Right renal pelvis (tissue), 4 donors: ENCODE results near the gene KCNJ1. TPM values are rescaled to one million over a fixed set of nuclear protein-coding genes. Genes with fewer than 3 reads are reported as not detected.

Experiments used
- DNase-seq, 4 donors: peaks; one replicate each; pipeline ENCODE4 v3.0.0-alpha.2; 2013; ENCODE audit warnings: low read depth in 4 of 4, low spot score in 3 of 4, missing footprints in 1 of 4
- polyA plus RNA-seq, 4 donors: library from polyadenylated mRNA; unstranded; fragments of 120-200 nt; gene quantifications; one replicate each; pipeline ENCODE4 v1.2.1, GENCODE V29; 2013; ENCODE audit not compliant: insufficient read length in 4 of 4

Gene KCNJ1
- polyA plus RNA-seq, 4 donors, result 87.4 to 119 (median 110) TPM

DNA sequence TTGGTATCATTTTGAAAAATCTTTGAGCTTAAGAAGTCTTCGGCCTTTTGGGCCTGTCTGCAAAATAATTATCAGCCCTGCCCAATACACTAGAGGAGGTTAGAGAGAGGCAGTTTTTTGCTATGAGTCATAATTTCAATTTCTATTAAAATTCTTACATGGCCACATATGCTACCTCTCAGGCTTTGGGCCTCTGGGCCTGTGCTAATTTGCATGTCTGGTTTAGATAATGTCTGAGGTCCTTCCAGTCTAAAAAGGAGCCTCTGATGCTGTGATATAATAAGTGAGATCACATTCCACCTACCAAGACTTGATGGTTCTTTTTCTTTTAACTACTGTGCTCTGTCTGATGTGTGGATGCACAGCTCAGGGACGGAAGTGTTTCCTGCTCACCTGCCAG is 70.8 kb downstream of the KCNJ1 start:
- no peak for DNase-seq

- DNase-seq, result peak in 3 of 4 donors; percentile 38 to 65 (median 53)
Measured at GRCh38 chr11:128790196-128790595, 76.9 kb downstream of the KCNJ1 start.

- no peak for DNase-seq
Measured at GRCh38 chr11:128789497-128790150, 77.5 kb downstream of the KCNJ1 start.

Other genes starting within 250 kb of the KCNJ1 start
- gene FLI1, start 173.2 kb downstream of the KCNJ1 start, polyA plus RNA-seq, result 10 to 100 TPM; 24.5 to 33.0 (median 31.8) TPM
- gene KCNJ5, start 24.1 kb upstream of the KCNJ1 start, polyA plus RNA-seq, result 1 to 10 TPM; 4.4 to 5.7 (median 5.0) TPM
- 1 to 10 TPM in 3 of 4 donors, under 1 TPM in 1; 0.87 to 1.4 (median 1.3) TPM for gene TP53AIP1, start 75.6 kb upstream of the KCNJ1 start, polyA plus RNA-seq